ENCODE data around the gene RCC2.
"Not testable (repeated sequence)": the region's sequence is repeated elsewhere in the genome, so short reads cannot be mapped to it uniquely, and the experiment has no call there.

The RCC2 gene

GRCh38 chr1:17439250-17440073 lies at the start of gene RCC2:
RCC2 (minus strand) TSS chr1:17439677; CDS start chr1:17438514, 1,163 bp downstream.
- peak; percentile 74 for DNase-seq (ENCODE audit: low read depth)

- DNase-seq (ENCODE audit: low read depth), result no peak
These were observed 46.8 kb upstream of the RCC2 start for GRCh38 chr1:17486242-17486641.

GRCh38 chr1:17485281-17485680 lies 45.8 kb upstream of the RCC2 start:
- no peak for DNase-seq (ENCODE audit: low read depth)

- DNase-seq (ENCODE audit: low read depth), result not testable (repeated sequence)
These were observed 42.5 kb upstream of the RCC2 start for GRCh38 chr1:17481981-17482380.

GRCh38 chr1:17480846-17481245 lies 41.4 kb upstream of the RCC2 start:
- no peak for DNase-seq (ENCODE audit: low read depth)

GRCh38 chr1:17475752-17476151 lies 36.3 kb upstream of the RCC2 start:
- DNase-seq (ENCODE audit: low read depth), result no peak

GRCh38 chr1:17474836-17475555 lies 35.5 kb upstream of the RCC2 start:
- DNase-seq (ENCODE audit: low read depth), result not testable (repeated sequence)

GRCh38 chr1:17472814-17473213 lies 33.3 kb upstream of the RCC2 start:
- no peak for DNase-seq (ENCODE audit: low read depth)

GRCh38 chr1:17471393-17471792 lies 31.9 kb upstream of the RCC2 start:
- DNase-seq (ENCODE audit: low read depth), result no peak

GRCh38 chr1:17470021-17470799 lies 30.7 kb upstream of the RCC2 start:
- DNase-seq (ENCODE audit: low read depth), result no peak

- not testable (repeated sequence) for DNase-seq (ENCODE audit: low read depth)
These were observed 29.1 kb upstream of the RCC2 start for GRCh38 chr1:17468357-17469265.

GRCh38 chr1:17466359-17466758 lies 26.9 kb upstream of the RCC2 start:
- DNase-seq (ENCODE audit: low read depth), result no peak

- DNase-seq (ENCODE audit: low read depth), result no peak
These were observed 25.8 kb upstream of the RCC2 start for GRCh38 chr1:17465228-17465627.

GRCh38 chr1:17463991-17464390 lies 24.5 kb upstream of the RCC2 start:
- no peak for DNase-seq (ENCODE audit: low read depth)

- DNase-seq (ENCODE audit: low read depth), result no peak
These were observed 23.2 kb upstream of the RCC2 start for GRCh38 chr1:17462669-17463068.

GRCh38 chr1:17460219-17460618 lies 20.7 kb upstream of the RCC2 start:
- no peak for DNase-seq (ENCODE audit: low read depth)

GRCh38 chr1:17458794-17459193 lies 19.3 kb upstream of the RCC2 start:
- no peak for DNase-seq (ENCODE audit: low read depth)

GRCh38 chr1:17452686-17453085 lies 13.2 kb upstream of the RCC2 start:
- no peak for DNase-seq (ENCODE audit: low read depth)

- not testable (repeated sequence) for DNase-seq (ENCODE audit: low read depth)
These were observed 12.7 kb upstream of the RCC2 start for GRCh38 chr1:17452203-17452602.

GRCh38 chr1:17451731-17452130 lies 12.3 kb upstream of the RCC2 start:
- no peak for DNase-seq (ENCODE audit: low read depth)

GRCh38 chr1:17447501-17447992 lies 8.1 kb upstream of the RCC2 start:
- no peak for DNase-seq (ENCODE audit: low read depth)

All from activated T-cell treated with anti-CD3 and anti-CD28 coated beads for 48 hours (primary cell).